Ramos (cell line): ENCODE results near the gene NT5M.

Source experiments
- in situ Hi-C: fragments of 300-500 bp; cut with MboI; formaldehyde crosslinking; loops from one replicate; pipeline ENCODE4 v1.14.3; 2022; ENCODE audit warnings: low sequenced_read_pairs; ENCODE audit not compliant: unreplicated experiment

NT5M gene

DNA sequence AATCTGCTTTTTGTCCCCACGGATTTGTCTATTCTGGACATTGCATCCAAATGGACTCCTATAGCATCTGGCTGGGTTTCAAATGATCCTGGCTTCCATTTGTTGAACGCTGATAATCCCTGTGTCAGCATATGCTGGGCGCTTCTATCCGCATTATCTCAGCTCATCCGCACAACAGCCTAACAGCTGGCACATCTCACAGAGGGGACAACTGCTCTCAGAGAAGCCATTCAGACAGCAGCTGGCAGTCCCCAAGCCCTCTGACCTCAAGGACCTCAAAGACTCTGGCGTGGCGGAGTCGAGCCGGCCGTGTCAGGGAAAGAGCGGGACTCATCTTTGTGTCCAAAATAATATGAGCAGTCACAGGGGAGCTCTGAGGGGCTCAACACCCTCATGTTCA, 82.3 kb downstream of the NT5M start:
- in situ Hi-C loops: no loop called here

DNA sequence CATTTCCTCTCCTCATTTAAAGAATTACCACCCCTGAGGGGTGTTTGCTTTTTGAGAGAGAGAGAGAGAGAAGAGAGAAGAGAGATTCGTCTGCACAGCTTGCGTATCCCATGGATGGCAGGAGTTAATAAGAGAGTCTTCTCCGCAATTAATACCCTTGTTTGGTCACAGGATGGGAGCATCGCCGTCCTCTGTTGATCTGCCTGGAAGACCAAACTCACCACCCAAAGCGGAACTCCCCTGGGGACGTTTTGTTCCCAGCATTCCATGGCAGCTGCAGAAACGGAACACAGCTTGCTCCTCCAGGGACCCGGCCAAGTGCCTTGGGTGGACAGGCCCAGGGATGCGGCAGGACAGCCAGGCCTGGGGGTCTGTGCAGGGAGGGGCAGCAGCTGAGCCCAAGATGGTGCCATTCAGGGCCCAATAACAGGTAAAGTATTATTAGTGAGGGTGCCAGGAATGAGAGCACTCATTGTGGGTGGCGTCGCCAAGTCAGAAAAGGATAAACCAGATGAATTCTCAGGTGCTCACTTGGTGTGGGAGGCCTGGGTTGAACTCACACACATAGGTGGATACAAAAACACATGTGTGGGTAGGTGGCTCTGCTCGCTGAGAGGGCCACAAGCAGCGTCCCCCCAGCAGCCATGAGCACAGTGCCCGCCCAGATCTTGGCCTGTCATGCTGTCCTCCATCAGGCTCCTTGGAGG, 83.1 kb downstream of the NT5M start:
- in situ Hi-C loops: no loop called here

DNA sequence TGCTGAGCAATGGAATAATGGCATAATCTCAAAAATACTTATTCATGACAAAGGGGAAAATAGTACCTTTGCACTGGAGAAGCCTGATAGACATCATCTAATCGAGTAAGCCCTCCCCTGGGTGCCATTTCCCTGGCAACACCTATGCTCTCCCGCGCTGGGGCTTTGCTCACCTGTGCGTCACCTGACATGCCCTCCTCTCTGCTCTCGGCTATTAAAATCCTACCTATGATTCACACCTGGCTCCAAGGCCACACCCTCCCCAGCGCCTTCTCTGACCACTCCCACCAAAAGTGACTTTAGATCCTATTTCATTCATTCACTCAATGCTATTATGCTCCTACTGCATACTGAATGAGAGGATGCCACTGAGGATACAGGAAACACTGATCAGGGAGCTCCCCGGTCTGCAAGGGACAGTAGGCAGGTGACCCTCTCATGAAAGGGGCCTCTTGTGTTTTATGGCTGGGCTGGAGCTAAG, 83.9 kb downstream of the NT5M start:
- in situ Hi-C loops: no loop called here

DNA sequence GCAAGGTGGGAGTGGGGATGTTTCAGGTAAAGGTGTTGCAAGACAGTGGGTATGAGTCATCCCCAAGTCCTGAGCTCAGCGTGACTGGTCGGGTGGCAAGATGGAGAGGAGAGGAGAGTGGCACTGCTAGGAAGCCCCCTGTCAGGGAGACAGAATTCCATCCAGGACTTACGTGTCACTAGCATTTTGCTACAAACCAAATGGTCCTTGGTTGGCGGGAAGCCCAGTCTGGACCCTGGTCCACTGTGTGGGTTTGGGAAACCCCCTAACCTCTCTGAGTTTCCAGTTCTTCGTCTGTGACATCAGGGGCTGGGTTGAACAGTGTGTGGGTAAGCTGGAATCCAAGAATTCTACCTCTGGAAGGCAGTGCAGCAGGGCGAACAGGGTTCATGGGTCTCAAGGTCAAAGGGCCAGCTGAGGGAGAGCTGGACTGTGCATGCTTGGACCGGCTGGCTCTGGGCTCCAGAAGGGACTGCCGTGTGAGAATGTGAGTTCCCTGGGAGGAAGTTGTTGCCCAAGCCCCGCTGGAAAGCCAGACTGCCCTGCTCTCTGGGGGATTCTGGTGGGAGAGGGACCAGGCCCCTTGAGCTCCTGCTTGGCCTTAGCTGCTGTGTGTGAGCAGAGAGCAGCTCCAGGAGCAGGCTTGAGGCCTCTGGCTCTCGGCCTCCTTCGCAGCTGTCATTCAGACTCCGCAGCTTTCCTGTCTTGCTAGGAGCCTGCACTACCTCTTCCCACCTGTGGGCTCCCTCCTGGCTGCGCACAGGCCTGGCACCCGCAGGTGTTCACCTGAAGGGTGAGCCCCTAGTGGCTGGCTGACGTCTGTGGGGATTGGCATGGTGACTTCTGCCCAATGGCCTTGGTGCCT, 84.6 kb downstream of the NT5M start:
- in situ Hi-C loops: no loop called here

DNA sequence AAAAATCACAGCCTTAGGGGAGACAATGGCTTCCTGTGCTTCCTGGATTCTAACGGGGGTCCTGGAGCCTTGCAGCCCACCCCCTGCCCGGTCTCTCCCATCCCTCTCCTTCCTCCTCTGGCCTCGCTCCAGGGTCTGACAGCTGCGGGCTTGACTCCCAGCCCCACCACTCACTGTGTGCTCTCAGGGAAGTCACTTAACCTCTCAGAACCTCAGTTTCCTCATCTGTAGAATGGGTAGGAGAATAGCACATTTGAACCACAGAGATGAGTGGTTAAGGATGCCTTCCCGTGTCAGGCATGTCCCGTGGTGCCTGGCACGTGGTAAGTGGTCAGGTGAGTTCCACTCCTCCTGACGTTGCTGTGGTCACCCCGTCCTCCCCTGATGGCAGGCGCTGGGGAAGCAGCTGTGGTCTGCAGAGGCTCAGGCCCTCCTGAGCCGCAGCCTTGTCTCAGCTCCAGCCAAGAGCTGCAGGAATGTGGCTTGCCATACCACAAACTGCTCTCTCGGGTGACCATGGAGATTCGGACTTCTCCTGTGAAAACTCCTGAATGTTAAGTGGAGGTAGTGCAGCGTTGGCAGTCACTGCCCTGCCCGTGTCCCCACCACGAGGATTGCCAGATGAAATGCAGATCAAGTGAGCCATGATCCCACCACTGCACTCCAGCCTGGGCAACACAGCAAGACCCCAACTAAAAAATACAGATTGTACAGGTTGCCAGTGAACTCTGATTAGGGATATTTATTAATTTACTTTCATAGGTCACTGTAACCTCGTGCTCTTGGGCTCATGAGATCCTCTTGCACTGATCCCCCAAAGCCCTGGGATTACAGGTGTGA, 85.7 kb downstream of the NT5M start:
- in situ Hi-C loops: no loop called here

DNA sequence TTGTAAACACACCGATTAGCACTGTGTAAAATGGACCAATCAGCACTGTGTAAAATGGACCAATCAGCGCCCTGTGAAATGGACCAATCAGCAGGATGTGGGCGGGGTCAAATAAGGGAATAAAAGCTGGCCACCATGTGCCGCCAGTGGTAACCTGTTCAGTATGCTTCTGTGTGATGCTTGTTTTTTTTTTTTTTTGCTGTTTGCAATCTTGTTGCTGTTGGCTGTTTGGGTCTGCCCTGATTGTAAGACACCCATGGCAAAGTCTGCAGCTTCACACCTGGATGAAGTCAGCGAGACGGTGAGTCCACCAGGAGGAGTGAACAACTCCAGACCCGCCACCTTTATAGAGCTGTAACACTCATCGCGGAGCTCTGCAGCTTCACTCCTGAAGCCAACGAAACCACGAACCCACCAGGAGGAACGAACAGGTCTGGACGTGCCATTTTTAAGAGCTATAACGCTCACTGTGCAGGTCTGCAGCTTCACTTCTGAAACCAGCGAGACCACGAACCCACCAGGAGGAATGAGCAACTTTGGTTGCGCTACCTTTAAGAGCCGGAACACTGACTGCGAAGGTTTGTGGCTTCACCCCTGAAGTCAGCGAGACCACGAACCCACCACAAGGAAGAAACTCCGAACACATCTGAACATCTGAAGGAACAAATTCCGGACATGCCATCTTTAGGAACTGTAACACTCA, 88.6 kb downstream of the NT5M start:
- in situ Hi-C loops: no loop called here

DNA sequence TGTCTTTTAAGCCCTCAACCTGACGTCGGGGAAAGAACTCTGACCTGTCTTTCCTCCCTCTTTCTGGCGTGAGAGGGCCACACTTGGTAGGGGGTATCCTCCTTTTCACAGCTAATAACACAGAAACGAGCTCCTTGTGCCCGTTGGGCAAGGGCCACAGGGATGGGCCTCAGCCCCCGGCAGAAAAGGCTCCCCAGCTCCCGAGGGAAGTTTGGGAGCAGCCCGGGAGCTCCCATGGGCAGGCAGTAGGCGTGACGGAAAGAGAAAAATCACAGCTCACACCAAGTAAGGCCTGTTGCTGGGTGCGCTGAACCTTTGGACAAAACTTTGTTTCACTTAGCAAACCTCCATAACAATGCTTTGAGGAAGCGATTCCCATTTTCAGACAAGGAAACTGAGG, 90.8 kb downstream of the NT5M start:
- in situ Hi-C loops: no loop called here

DNA sequence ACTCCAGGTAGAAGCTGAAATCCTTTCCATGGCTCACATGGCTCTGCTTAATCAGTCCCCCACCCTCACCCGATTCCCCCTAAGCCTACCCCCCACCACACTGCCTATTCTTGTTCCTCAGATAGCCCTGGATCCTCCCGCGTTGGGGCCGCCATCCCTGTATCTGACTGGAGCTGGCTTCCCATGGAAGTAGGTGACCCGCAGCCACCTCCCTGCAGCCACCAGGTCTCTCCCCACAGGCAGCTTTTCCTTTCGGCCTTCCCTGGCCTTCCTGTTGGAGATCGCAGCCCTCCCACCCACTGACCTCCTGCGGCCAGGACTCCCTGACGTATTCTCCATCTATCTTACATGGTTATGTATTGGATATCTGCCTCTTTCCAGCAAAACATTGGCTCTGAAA, 91.3 kb downstream of the NT5M start:
- in situ Hi-C loops: no loop called here

DNA sequence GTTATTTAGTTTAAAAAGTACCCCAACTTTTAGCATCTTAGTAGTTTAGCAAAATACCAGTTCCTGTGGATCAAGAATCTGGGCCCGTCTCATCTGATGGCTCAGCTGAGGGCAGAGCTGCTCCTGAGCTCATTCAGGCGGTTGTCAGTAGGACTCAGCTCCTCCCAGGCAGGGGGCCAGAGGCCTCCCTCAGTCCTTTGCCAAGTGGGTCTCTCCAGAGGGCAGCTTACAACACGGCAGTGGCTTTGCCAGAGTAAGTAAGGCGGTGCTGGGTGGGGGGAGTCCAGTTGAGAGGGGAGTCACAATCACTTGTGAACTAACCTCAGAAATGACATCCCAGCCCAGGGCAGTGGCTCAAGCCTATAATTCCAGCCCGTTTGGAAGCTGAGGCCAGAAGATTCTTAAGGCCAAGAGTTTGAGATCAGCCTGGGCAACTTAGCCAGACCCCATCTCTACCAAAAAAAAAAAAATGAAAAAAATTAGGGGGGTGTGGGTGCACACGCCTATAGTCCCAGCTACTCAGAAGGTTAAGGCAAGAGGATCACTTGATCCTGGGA, 92.2 kb downstream of the NT5M start:
- in situ Hi-C loops: no loop called here

DNA sequence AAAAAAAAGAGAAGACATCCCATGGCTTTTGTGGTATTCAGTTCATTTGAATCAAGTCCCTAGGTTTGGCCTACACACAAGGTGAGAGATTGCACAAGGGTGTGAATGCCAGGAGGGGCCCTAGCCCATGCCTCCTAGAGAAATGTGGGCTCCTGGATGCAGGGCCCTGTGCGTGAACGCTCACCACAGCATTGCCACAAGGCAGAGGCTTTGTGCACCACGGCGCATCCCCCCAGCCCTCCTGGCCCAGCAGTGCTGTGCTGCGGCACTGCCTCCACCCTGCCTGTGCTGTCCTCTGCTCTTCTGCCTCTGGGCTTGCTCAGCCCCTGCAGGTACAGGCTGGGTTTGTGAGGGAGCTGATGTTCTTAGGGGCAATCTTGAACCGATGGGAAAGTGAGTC, 92.7 kb downstream of the NT5M start:
- in situ Hi-C loops: no loop called here
